ENCODE measurements around the gene ARID3A.

Gene ARID3A

DNA sequence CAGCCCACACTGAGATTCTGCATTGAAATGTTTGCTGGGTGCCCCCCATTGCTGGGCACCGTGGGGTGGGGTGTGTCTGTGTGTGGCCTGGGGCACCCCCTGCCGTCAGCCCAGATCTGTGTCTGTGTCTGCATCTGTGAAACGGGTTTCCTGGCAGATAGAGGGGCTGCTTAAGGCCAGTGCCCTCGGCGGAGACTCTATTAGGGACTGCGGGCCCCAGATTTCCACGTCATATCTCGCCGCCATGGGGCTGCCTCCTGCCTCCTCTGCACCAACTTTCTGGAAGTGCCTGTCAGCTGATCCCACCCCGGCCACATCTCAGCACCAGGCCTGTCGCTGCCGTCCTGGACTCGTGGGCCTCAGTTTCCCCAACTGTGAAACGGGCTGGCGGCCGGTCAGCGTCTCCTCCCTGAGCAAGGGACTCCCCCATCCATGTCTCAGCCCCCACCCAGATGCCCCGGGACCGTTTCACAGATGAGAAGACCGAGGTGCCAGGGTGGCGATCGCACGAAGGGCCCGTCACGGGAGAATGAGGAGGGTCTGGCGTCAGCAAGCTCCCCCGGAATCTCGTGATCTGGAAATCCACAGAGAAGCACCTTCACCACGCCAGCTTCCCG is 21.4 kb downstream of the ARID3A start:
- no peak for TF ChIP-seq CTCF (IDR thresholded peaks at IDR 0.05; ENCODE audit: low read depth, low read length)
- H3K4me3 ChIP-seq (ENCODE audit: low read depth, low read length): no peak overlapping the region

DNA sequence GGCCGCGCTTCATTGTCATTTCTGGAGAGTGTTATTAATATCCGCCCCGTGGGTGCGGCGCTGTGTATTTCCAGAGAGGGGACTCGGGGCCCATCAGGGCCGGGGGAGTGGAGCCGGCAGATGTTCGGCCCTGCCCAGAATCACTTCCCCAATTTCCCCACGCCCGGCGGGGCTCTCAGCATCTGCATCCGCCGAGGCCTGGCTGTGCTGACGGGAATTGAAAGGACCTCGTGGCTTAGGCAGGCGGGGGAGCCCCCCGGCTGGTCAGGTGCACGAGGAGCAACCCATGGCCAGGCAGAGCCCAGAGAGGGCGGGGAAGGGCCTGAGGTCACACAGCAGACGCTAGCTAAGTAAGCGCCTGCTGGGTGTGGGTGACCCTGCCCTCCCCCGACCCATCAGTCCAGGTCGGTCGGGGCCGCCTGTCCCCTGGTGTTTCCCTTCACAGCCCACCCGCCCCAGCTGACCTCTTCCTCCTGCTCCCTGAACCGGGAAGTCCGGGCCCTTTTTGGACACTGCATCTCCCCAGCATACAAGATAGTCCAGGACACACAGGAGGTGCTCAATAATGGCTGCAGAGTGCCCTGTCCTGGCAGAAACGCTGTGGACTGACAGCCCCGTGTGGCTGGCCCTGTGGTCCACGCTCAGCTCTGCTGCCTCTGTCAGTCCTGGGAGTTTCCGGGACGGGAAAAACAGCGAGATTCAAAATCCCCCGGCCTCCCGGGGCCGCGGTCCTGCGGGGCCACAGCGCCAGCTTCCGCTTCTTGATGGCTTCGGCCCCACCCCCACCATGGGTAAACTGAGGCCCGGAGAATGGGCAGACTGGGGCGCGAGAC is 22.1 kb downstream of the ARID3A start:
- H3K4me3 ChIP-seq (ENCODE audit: low read depth, low read length): no peak overlapping the region
- TF ChIP-seq CTCF (IDR thresholded peaks at IDR 0.05; ENCODE audit: low read depth, low read length): no peak

- no peak overlapping the region for H3K4me3 ChIP-seq (ENCODE audit: low read depth, low read length)
- TF ChIP-seq CTCF (IDR thresholded peaks at IDR 0.05; ENCODE audit: low read depth, low read length): no peak
Observed at GRCh38 chr19:948842-949496, 23.1 kb downstream of the ARID3A start.

- no peak for TF ChIP-seq CTCF (IDR thresholded peaks at IDR 0.05; ENCODE audit: low read depth, low read length)
- no peak overlapping the region for H3K4me3 ChIP-seq (ENCODE audit: low read depth, low read length)
Observed at GRCh38 chr19:950352-951066, 24.7 kb downstream of the ARID3A start.

GRCh38 chr19:952049-952679 is 26.3 kb downstream of the ARID3A start:
- no peak overlapping the region for H3K4me3 ChIP-seq (ENCODE audit: low read depth, low read length)

More at GRCh38 chr19:952049-952679, 26.3 kb downstream of the ARID3A start:
- TF ChIP-seq CTCF (IDR thresholded peaks at IDR 0.05; ENCODE audit: low read depth, low read length): no peak
